GM23338 (cell line): Measurements from ENCODE around the gene MAD1L1. TPM values are rescaled to one million over a fixed set of nuclear protein-coding genes. Genes with fewer than 3 reads are reported as not detected.

Experiments
- ATAC-seq: fragments of 200-7000 bp; cut with Tn5 transposase; 3 replicates; pipeline ENCODE4 v1.9.1; 2020
- DNase-seq: peaks from one replicate; pipeline ENCODE4 v3.0.0-alpha.2; 2015; ENCODE audit warnings: low spot score
- H2AFZ ChIP-seq: fragments of 200-600 bp; sonication (generic); 2 replicates; pipeline ENCODE4 v1.8.0; 2016; ENCODE audit warnings: antibody characterized with exemption, mild to moderate bottlenecking, moderate library complexity
- H3F3A ChIP-seq: fragments of 200-600 bp; sonication (generic); replicated peaks from 2 replicates; pipeline ENCODE4 v1.8.0; 2017; ENCODE audit warnings: antibody characterized with exemption, mixed run types, low read depth
- H3K27ac ChIP-seq: fragments of 200-600 bp; sonication (generic); 2 replicates; pipeline ENCODE4 v1.6.1; 2016; ENCODE audit warnings: low read depth
- H3K27me3 ChIP-seq: fragments of 200-600 bp; sonication (generic); 2 replicates; pipeline ENCODE4 v1.8.0; 2016; ENCODE audit warnings: mild to moderate bottlenecking, mixed run types, moderate library complexity; ENCODE audit not compliant: insufficient read depth
- H3K36me3 ChIP-seq: fragments of 200-600 bp; sonication (generic); 2 replicates; pipeline ENCODE4 v1.8.0; 2016; ENCODE audit warnings: mild to moderate bottlenecking; ENCODE audit not compliant: insufficient read depth
- H3K4me1 ChIP-seq: fragments of 200-600 bp; sonication (generic); 2 replicates; pipeline ENCODE4 v1.8.0; 2016; ENCODE audit warnings: mild to moderate bottlenecking, moderate library complexity; ENCODE audit not compliant: insufficient read depth
- H3K4me2 ChIP-seq: fragments of 200-600 bp; sonication (generic); 2 replicates; pipeline ENCODE4 v1.7.1; 2017; ENCODE audit warnings: mixed run types
- H3K4me3 ChIP-seq: fragments of 200-600 bp; sonication (generic); 2 replicates; pipeline ENCODE4 v1.6.1; 2016; ENCODE audit warnings: mixed run types
- H3K79me2 ChIP-seq: fragments of 200-600 bp; sonication (generic); replicated peaks from 2 replicates; pipeline ENCODE4 v1.8.0; 2017; ENCODE audit warnings: mild to moderate bottlenecking; ENCODE audit not compliant: insufficient read depth
- H3K9me2 ChIP-seq: fragments of 200-600 bp; sonication (generic); 2 replicates; pipeline ENCODE4 v1.8.0; 2017; ENCODE audit not compliant: insufficient read depth
- H4K20me1 ChIP-seq: fragments of 200-600 bp; sonication (generic); replicated peaks from 2 replicates; pipeline ENCODE4 v1.8.0; 2017; ENCODE audit warnings: mild to moderate bottlenecking; ENCODE audit not compliant: insufficient read depth
- H3K27ac Mint-ChIP-seq: 2 replicates; pipeline ENCODE4 v1.8.0; 2020; ENCODE audit warnings: inconsistent platforms, mild to moderate bottlenecking, moderate library complexity, mixed read lengths
- H3K27me3 Mint-ChIP-seq: 3 replicates; pipeline ENCODE4 v1.8.0; 2022; ENCODE audit warnings: low read depth, mild to moderate bottlenecking, moderate library complexity, mixed read lengths, inconsistent platforms; ENCODE audit not compliant: insufficient read depth, poor library complexity
- H3K36me3 Mint-ChIP-seq: 3 replicates; pipeline ENCODE4 v1.8.0; 2021; ENCODE audit warnings: low read depth, mild to moderate bottlenecking, inconsistent platforms, moderate library complexity, mixed read lengths
- H3K4me1 Mint-ChIP-seq: 3 replicates; pipeline ENCODE4 v1.8.0; 2020; ENCODE audit warnings: mild to moderate bottlenecking, inconsistent platforms, mixed read lengths
- H3K4me3 Mint-ChIP-seq: 3 replicates; pipeline ENCODE4 v1.8.0; 2021; ENCODE audit warnings: moderate library complexity, mild to moderate bottlenecking, inconsistent platforms, mixed read lengths
- H3K9me3 Mint-ChIP-seq: 3 replicates; pipeline ENCODE4 v1.8.0; 2020; ENCODE audit warnings: moderate library complexity, mild to moderate bottlenecking, inconsistent platforms, mixed read lengths
- CREB1 ChIP-seq: fragments of 250-450 bp; sonication (Bioruptor Pico); IDR thresholded peaks from 2 replicates; pipeline ENCODE4 v1.5.0; 2020; ENCODE audit warnings: low read depth, mild to moderate bottlenecking, moderate library complexity
- CTCF ChIP-seq, 2 experiments: fragments of 200-600 bp in 1 of 2; sonication (generic) in 1 of 2; conservative IDR thresholded peaks; 2 replicates each; pipeline versions ENCODE4 v1.5.1 to v1.6.1; 2016 to 2017; ENCODE audit warnings: antibody characterized with exemption in 2 of 2, low read depth in 2 of 2, mild to moderate bottlenecking in 2 of 2, moderate library complexity in 1 of 2
- EZH2 ChIP-seq: fragments of 200-600 bp; sonication (generic); IDR thresholded peaks from one replicate; pipeline ENCODE4 v1.8.0; 2017; ENCODE audit warnings: antibody characterized with exemption, mild to moderate bottlenecking, low read depth; ENCODE audit not compliant: unreplicated experiment
- EZH2phosphoT487 ChIP-seq: fragments of 200-600 bp; sonication (generic); IDR thresholded peaks from one replicate; pipeline ENCODE4 v1.8.1; 2018; ENCODE audit warnings: antibody characterized with exemption; ENCODE audit not compliant: unreplicated experiment
- JUNB ChIP-seq: IDR thresholded peaks from one replicate; pipeline ENCODE4 v1.6.1; 2016; ENCODE audit warnings: antibody characterized with exemption; ENCODE audit not compliant: unreplicated experiment
- NANOG ChIP-seq: IDR thresholded peaks from 2 replicates; pipeline ENCODE4 v1.6.1; 2016; ENCODE audit warnings: antibody characterized with exemption, borderline replicate concordance
- POLR2AphosphoS5 ChIP-seq: IDR thresholded peaks from 2 replicates; pipeline ENCODE4 v1.6.1; 2016; ENCODE audit warnings: antibody characterized with exemption, low read depth
- STAT1 ChIP-seq: IDR thresholded peaks from one replicate; pipeline ENCODE4 v1.6.1; 2016; ENCODE audit warnings: antibody characterized with exemption; ENCODE audit not compliant: unreplicated experiment
- ZNF462 ChIP-seq: fragments of 250-450 bp; sonication (Bioruptor Pico); IDR thresholded peaks from 2 replicates; pipeline ENCODE4 v1.5.0; 2020; ENCODE audit warnings: mild to moderate bottlenecking, moderate library complexity
- polyA plus RNA-seq: library from polyadenylated mRNA; unstranded; fragments of >200 nt; fragmentation: Nextera tagmentation; extraction: Ambion mirVana; gene quantifications from 2 replicates; pipeline ENCODE4 v1.2.1, GENCODE V29; 2016
- total RNA-seq: library from RNA; depleted of rRNA; stranded (reverse); fragments of >200 nt; shearing (Covaris generic); gene quantifications from 2 replicates; pipeline ENCODE4 v1.2.3, GENCODE V29; 2014

Gene MAD1L1
- total and polyA plus RNA-seq, 2 experiments from 2014 or later = 40.3 to 59.3 TPM

- no peak for ATAC-seq
Measured at GRCh38 chr7:1948301-1948796, 284.4 kb downstream of the MAD1L1 start.

More at GRCh38 chr7:1948301-1948796, 284.4 kb downstream of the MAD1L1 start:
- no peaks in the 10 kb centered on the region; the same call in 1 of the 2 replicates for H4K20me1 ChIP-seq
- no peak overlapping the region for H3K4me3 ChIP-seq
- H3K4me1 ChIP-seq = no peaks in the 10 kb centered on the region
- H3K79me2 ChIP-seq = no peaks in the 10 kb centered on the region
- Mint-ChIP-seq H3K36me3 (no peaks in the 10 kb centered on the region), H3K9me3 (no peaks in the 10 kb centered on the region), H3K4me3 (no peak overlapping the region), H3K4me1 (peaks cover 10% of the 10 kb centered on the region), H3K27me3 (peaks cover 14% of the 10 kb centered on the region), H3K27ac (no peak overlapping the region)
- no peaks in the 10 kb centered on the region for H3K9me2 ChIP-seq
- DNase-seq = no peak
- TF ChIP-seq STAT1 (no peak), EZH2phosphoT487 (no peak), EZH2 (no peak), JUNB (no peak), POLR2AphosphoS5 (no peak), CREB1 (CRISPR knock-in tag) (no peak), CTCF (conservative IDR thresholded peaks at IDR 0.05; ENCODE audit: low read depth in 2 of 2) (no peak), ZNF462 (CRISPR knock-in tag) (no peak), NANOG (no peak)
- H3K27me3 ChIP-seq = no peaks in the 10 kb centered on the region
- H3K36me3 ChIP-seq = no peaks in the 10 kb centered on the region
- no peak overlapping the region for H3K27ac ChIP-seq
- no peak overlapping the region for H2AFZ ChIP-seq
- no peaks in the 10 kb centered on the region for H3F3A ChIP-seq
- H3K4me2 ChIP-seq = no peak overlapping the region
